HCT116 (cell line): Measurements from ENCODE around the gene APBA1. TPM values are rescaled to one million over a fixed set of nuclear protein-coding genes. Genes with fewer than 3 reads are reported as not detected.

Experiments
- ATAC-seq: fragments of 200-7000 bp; cut with Tn5 transposase; 2 replicates; pipeline ENCODE4 v1.9.1; 2020; ENCODE audit warnings: mild to moderate bottlenecking, moderate library complexity
- BruUV-seq: library from RNA; stranded (reverse); fragments of 400-500 nt; replicated peaks from 2 replicates; lab custom pipeline; 2021; lab: Mats Ljungman, UMichigan
- CTCF ChIA-PET: fragments of 300-600 bp; sonication (Branson Sonifier 250); formaldehyde crosslinking; loops from one replicate; lab custom pipeline; 2021; ENCODE audit warnings: antibody characterized with exemption; lab: Charles Lee
- POLR2A ChIA-PET: fragments of 300-600, 350-600 bp; sonication (Branson Sonifier 250); formaldehyde crosslinking; loops from one replicate; lab custom pipeline; 2021; ENCODE audit warnings: antibody characterized with exemption; lab: Charles Lee
- RAD21 ChIA-PET, 2 experiments: fragments of 300-600 bp; sonication (Branson Sonifier 250); formaldehyde crosslinking; loops; one replicate each; lab custom pipeline; 2023; ENCODE audit warnings: low total read pairs in 2 of 2; ENCODE audit not compliant: uncharacterized antibody in 2 of 2, unreplicated experiment in 2 of 2, low non-redundant PET in 1 of 2; lab: Charles Lee
- DNase-seq: peaks from one replicate; pipeline ENCODE4 v3.0.0-alpha.2; 2010; ENCODE audit warnings: low read depth, low spot score
- H2AFZ ChIP-seq: fragments of 200-600 bp; shearing (Covaris generic), sonication (generic); 2 replicates; pipeline ENCODE4 v1.6.1; 2017; ENCODE audit warnings: low read depth, mixed run types, mixed read lengths, antibody characterized with exemption, low read length; ENCODE audit not compliant: poor library complexity, severe bottlenecking
- H3K27ac ChIP-seq: 2 replicates; pipeline ENCODE4 v1.5.1; 2012; ENCODE audit warnings: low read depth, low read length
- H3K27me3 ChIP-seq: fragments of 200-600 bp; sonication (generic); 2 replicates; pipeline ENCODE4 v1.6.1; 2016; ENCODE audit warnings: mixed run types, low read length, mixed read lengths; ENCODE audit not compliant: insufficient read depth
- H3K36me3 ChIP-seq, 2 experiments: fragments of 200-500 bp in 1 of 2; fragments of 200-600 bp in 1 of 2; sonication (Bioruptor generic) in 1 of 2; sonication (generic) in 1 of 2; 2 replicates each; pipeline versions ENCODE4 v1.5.1 to v1.6.1; 2014 to 2016; ENCODE audit warnings: low read length in 2 of 2, inconsistent platforms in 1 of 2, mixed read lengths in 1 of 2, mixed run types in 1 of 2; ENCODE audit not compliant: insufficient read depth in 2 of 2, control insufficient read depth in 1 of 2
- H3K4me1 ChIP-seq, 2 experiments: fragments of 200-600 bp in 1 of 2; sonication (generic) in 1 of 2; 2 replicates each; pipeline versions ENCODE4 v1.5.1 to v1.6.1; 2012 to 2017; ENCODE audit warnings: low read length in 2 of 2, inconsistent platforms in 1 of 2, mild to moderate bottlenecking in 1 of 2, mixed read lengths in 1 of 2, mixed run types in 1 of 2, moderate library complexity in 1 of 2; ENCODE audit not compliant: insufficient read depth in 2 of 2, control insufficient read depth in 1 of 2
- H3K4me2 ChIP-seq: fragments of 200-600 bp; sonication (generic); 2 replicates; pipeline ENCODE4 v1.6.1; 2017; ENCODE audit warnings: mixed run types, low read length, mixed read lengths
- H3K4me3 ChIP-seq, 2 experiments: fragments of 200-600 bp in 1 of 2; sonication (generic) in 1 of 2; replicated peaks in 1 of 2; 2 replicates each; pipeline ENCODE4 v1.5.1; 2011 to 2016; ENCODE audit warnings: low read length in 2 of 2, control low read depth in 1 of 2, low read depth in 1 of 2, mild to moderate bottlenecking in 1 of 2, mixed read lengths in 1 of 2, mixed run types in 1 of 2
- H3K79me2 ChIP-seq: fragments of 200-600 bp; sonication (generic); 2 replicates; pipeline ENCODE4 v1.6.1; 2017; ENCODE audit warnings: mild to moderate bottlenecking, mixed run types, low read length, moderate library complexity, mixed read lengths; ENCODE audit not compliant: insufficient read depth
- H3K9ac ChIP-seq: fragments of 200-600 bp; sonication (generic); 2 replicates; pipeline ENCODE4 v1.6.1; 2016; ENCODE audit warnings: low read length, mixed read lengths
- H3K9me2 ChIP-seq: fragments of 200-600 bp; sonication (generic), shearing (Covaris generic); 2 replicates; pipeline ENCODE4 v1.6.1; 2017; ENCODE audit warnings: mixed run types, mild to moderate bottlenecking, moderate library complexity; ENCODE audit not compliant: insufficient read depth
- H3K9me3 ChIP-seq, 2 experiments: fragments of 200-500 bp in 1 of 2; fragments of 200-600 bp in 1 of 2; sonication (Bioruptor generic) in 1 of 2; sonication (generic) in 1 of 2; 2 replicates each; pipeline ENCODE4 v1.6.1; 2014 to 2017; ENCODE audit warnings: low read length in 2 of 2, mixed read lengths in 2 of 2, inconsistent platforms in 1 of 2, low read depth in 1 of 2, mild to moderate bottlenecking in 1 of 2, mixed run types in 1 of 2, moderate library complexity in 1 of 2; ENCODE audit not compliant: control insufficient read depth in 1 of 2, insufficient read depth in 1 of 2
- H4K20me1 ChIP-seq: fragments of 200-600 bp; sonication (generic), shearing (Covaris generic); 2 replicates; pipeline ENCODE4 v1.6.1; 2017; ENCODE audit warnings: mixed run types, mild to moderate bottlenecking, moderate library complexity; ENCODE audit not compliant: insufficient read depth
- CBX3 ChIP-seq: IDR thresholded peaks from 2 replicates; pipeline ENCODE4 v1.6.1; 2012; ENCODE audit warnings: low read depth
- CEBPB ChIP-seq: IDR thresholded peaks from 2 replicates; pipeline ENCODE4 v1.6.1; 2012; ENCODE audit warnings: low read depth
- ELF1 ChIP-seq: IDR thresholded peaks from 2 replicates; pipeline ENCODE4 v1.6.1; 2012; ENCODE audit warnings: low read depth, borderline replicate concordance
- EZH2phosphoT487 ChIP-seq: fragments of 200-600 bp; IDR thresholded peaks from 2 replicates; pipeline ENCODE4 v1.6.1; 2018; ENCODE audit warnings: antibody characterized with exemption, borderline replicate concordance
- POLR2A ChIP-seq: IDR thresholded peaks from 2 replicates; pipeline ENCODE4 v1.7.0; 2011; ENCODE audit warnings: borderline replicate concordance; ENCODE audit not compliant: insufficient read depth, insufficient read length; ENCODE audit errors: extremely low read depth
- POLR2AphosphoS5 ChIP-seq: IDR thresholded peaks from 2 replicates; pipeline ENCODE4 v1.6.1; 2011; ENCODE audit warnings: mild to moderate bottlenecking, low read depth, low read length, moderate library complexity
- RAD21 ChIP-seq: IDR thresholded peaks from 2 replicates; pipeline ENCODE4 v1.6.1; 2012; ENCODE audit warnings: low read depth, mild to moderate bottlenecking
- SRF ChIP-seq: IDR thresholded peaks from 2 replicates; pipeline ENCODE4 v1.6.1; 2012; ENCODE audit warnings: low read depth
- ZFX ChIP-seq: fragments of 450-650 bp; IDR thresholded peaks from 2 replicates; pipeline ENCODE4 v1.6.1; 2017
- ZNF274 ChIP-seq: fragments of 200-500 bp; sonication (Bioruptor generic); IDR thresholded peaks from 2 replicates; pipeline ENCODE4 v1.6.1; 2014; ENCODE audit warnings: mild to moderate bottlenecking, low read depth, low read length, inconsistent platforms
- intact Hi-C: fragments of 100-400 bp; cut with micrococcal nuclease; formaldehyde crosslinking; loops from 2 replicates; pipeline ENCODE4 v1.10.0; 2022
- total RNA-seq: library from RNA; stranded (reverse); gene quantifications from one replicate; pipeline ENCODE4 v1.2.1, GENCODE V29; 2021; ENCODE audit not compliant: unreplicated experiment
- TF ChIP-seq, protein P1 (sequence below): IDR thresholded peaks from 2 replicates; pipeline ENCODE4 v1.6.1; 2011; ENCODE audit warnings: mild to moderate bottlenecking, low read length, moderate library complexity; ENCODE audit not compliant: insufficient replicate concordance; ENCODE audit errors: extremely low read depth
- TF ChIP-seq, protein P2 (sequence below): IDR thresholded peaks from 2 replicates; pipeline ENCODE4 v1.6.1; 2012; ENCODE audit warnings: low read depth

Gene APBA1
- total RNA-seq, 1 experiment from 2014 or later, result 0.20 TPM

DNA sequence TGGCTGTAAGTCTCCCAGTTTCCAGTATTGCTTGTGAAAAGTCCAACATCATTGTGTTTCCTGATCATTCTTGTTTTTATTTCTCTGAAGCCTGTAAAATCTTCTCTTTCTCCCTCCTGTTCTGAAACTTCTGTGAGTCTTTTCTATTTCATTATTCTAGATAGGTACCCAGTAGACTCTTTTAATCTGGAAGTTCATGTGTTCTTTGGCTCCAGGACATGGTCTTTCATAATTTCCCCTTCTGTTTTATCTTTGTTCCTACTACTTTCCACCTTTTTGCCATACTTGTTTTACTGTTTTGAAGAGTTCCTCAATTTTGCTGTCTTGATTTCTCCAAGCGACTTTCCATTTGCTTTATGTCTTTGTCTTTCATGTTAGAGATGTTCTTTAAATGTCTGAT, 168.1 kb downstream of the APBA1 start:
- H3K4me1 ChIP-seq, result no peaks in the 10 kb centered on the region
- no TSS peak for BruUV-seq
- CTCF ChIA-PET, result no interaction called here
- H3K4me3 ChIP-seq, result no peak overlapping the region
- no peak overlapping the region for H3K4me2 ChIP-seq
- DNase-seq (no peak), ATAC-seq (no peak)
- no peaks in the 10 kb centered on the region for H3K9me2 ChIP-seq
- no peak overlapping the region for H3K9ac ChIP-seq
- no peaks in the 10 kb centered on the region for H4K20me1 ChIP-seq
- POLR2A ChIA-PET, result no interaction called here
- peaks cover 16% of the 10 kb centered on the region for H3K27me3 ChIP-seq
- no peaks in the 10 kb centered on the region for H3K9me3 ChIP-seq
- H3K27ac ChIP-seq, result no peak overlapping the region
- H2AFZ ChIP-seq, result no peak overlapping the region
- H3K36me3 ChIP-seq, result no peaks in the 10 kb centered on the region
- intact Hi-C loops, result no loop called here
- no peaks in the 10 kb centered on the region for H3K79me2 ChIP-seq
- no peak for TF ChIP-seq CBX3
- TF ChIP-seq CEBPB, result no peak
- no peak for TF ChIP-seq ZNF274
- no peak for TF ChIP-seq ELF1
- no peak for TF ChIP-seq ZFX
- TF ChIP-seq EZH2phosphoT487, result no peak
- TF ChIP-seq, protein P1, sequence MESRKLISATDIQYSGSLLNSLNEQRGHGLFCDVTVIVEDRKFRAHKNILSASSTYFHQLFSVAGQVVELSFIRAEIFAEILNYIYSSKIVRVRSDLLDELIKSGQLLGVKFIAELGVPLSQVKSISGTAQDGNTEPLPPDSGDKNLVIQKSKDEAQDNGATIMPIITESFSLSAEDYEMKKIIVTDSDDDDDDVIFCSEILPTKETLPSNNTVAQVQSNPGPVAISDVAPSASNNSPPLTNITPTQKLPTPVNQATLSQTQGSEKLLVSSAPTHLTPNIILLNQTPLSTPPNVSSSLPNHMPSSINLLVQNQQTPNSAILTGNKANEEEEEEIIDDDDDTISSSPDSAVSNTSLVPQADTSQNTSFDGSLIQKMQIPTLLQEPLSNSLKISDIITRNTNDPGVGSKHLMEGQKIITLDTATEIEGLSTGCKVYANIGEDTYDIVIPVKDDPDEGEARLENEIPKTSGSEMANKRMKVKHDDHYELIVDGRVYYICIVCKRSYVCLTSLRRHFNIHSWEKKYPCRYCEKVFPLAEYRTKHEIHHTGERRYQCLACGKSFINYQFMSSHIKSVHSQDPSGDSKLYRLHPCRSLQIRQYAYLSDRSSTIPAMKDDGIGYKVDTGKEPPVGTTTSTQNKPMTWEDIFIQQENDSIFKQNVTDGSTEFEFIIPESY, result no peak
- TF ChIP-seq, protein P2, sequence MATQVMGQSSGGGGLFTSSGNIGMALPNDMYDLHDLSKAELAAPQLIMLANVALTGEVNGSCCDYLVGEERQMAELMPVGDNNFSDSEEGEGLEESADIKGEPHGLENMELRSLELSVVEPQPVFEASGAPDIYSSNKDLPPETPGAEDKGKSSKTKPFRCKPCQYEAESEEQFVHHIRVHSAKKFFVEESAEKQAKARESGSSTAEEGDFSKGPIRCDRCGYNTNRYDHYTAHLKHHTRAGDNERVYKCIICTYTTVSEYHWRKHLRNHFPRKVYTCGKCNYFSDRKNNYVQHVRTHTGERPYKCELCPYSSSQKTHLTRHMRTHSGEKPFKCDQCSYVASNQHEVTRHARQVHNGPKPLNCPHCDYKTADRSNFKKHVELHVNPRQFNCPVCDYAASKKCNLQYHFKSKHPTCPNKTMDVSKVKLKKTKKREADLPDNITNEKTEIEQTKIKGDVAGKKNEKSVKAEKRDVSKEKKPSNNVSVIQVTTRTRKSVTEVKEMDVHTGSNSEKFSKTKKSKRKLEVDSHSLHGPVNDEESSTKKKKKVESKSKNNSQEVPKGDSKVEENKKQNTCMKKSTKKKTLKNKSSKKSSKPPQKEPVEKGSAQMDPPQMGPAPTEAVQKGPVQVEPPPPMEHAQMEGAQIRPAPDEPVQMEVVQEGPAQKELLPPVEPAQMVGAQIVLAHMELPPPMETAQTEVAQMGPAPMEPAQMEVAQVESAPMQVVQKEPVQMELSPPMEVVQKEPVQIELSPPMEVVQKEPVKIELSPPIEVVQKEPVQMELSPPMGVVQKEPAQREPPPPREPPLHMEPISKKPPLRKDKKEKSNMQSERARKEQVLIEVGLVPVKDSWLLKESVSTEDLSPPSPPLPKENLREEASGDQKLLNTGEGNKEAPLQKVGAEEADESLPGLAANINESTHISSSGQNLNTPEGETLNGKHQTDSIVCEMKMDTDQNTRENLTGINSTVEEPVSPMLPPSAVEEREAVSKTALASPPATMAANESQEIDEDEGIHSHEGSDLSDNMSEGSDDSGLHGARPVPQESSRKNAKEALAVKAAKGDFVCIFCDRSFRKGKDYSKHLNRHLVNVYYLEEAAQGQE, result no peak
- TF ChIP-seq POLR2A, result no peak
- no peak for TF ChIP-seq POLR2AphosphoS5
- TF ChIP-seq SRF, result no peak
- no peak for TF ChIP-seq RAD21
- RAD21 ChIA-PET, result no interaction called here
